ENCODE data around the gene FPR2. TPM values are rescaled to one million over a fixed set of nuclear protein-coding genes. Genes with fewer than 3 reads are reported as not detected.
"Not testable (repeated sequence)": the region's sequence is repeated elsewhere in the genome, so short reads cannot be mapped to it uniquely, and the experiment has no call there.

FPR2 gene
- total RNA-seq, 2 donors from 2014 or later, result not detected

DNA sequence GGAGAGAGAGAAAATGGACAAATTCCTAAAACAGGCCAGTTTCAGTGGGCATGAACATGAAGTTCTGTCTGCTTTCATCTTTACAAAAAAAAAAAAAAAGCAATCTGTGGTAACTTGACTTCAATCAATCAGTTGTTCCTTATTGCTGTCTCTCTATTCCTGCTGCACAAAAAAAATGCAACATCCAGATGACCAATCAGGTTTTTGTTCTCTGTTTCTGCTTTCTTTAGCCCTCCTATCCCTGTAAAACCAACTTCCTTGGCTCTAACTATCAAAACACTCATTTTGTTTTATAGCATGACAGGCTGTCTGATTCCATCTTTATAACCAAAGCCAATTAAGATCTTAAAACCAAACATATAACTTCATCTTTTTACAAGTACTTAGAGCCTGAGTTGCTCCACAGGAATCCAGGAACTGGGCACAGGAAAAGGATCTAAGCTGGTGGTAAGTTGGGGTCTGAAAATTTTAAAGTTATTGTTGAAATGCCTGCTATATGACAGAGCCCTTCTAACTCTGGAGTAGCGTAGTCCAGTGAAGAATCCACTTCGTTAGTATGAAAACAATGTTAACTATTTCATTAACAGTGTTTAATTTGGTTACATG is 34.0 kb downstream of the FPR2 start, which contains the start of gene FPR3:
Gene FPR3 (plus strand): TSS at position 273 of the 606 bp plus-strand sequence. CDS start 28,592 bp downstream, outside the sequence.
- ATAC-seq (replicated peaks in 1 of 2), result no peak
- Mint-ChIP-seq H3K36me3 (ENCODE audit: insufficient read depth in 2 of 2) (peaks cover 3 to 6% of the 10 kb centered on the region in 2 donors), H3K27me3 (ENCODE audit: low read depth) (peaks cover 14% of the 10 kb centered on the region)

DNA sequence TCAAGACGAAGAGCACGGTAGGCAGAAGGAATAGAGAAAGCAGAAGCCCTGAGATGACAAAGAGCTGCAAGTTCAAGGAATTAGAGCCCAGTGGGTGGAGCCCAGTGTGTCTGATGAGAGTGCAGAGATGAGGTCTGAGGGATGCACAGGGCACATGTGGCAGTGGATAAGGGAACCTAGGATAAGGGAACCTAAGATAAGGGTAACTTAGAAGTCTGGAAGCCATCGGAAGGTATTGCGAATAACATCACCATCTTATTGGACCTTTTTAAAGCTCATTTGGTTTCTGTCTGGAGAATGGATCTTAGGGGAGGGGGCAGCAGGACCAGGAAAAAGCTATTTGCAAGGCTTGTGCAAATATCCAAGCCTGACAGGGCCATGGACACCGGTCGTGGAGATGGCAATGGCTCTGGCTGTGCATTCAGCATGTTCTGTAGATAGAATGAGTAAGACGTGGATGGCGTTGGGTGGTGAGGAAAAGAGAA is 35.3 kb downstream of the FPR2 start:
- H3K36me3 Mint-ChIP-seq (ENCODE audit: insufficient read depth in 2 of 2), result peaks cover 5 to 6% of the 10 kb centered on the region in 2 donors
- DNase-seq, result no peak
- H3K4me3 Mint-ChIP-seq, result no peak overlapping the region
- no peak for ATAC-seq (replicated peaks in 1 of 2)
- no peak overlapping the region for H3K27ac Mint-ChIP-seq
- H3K4me1 Mint-ChIP-seq (ENCODE audit: low read depth), result no peaks in the 10 kb centered on the region
- H3K27me3 Mint-ChIP-seq (ENCODE audit: low read depth), result peaks cover 14% of the 10 kb centered on the region
- H3K9me3 Mint-ChIP-seq, result peaks cover 15 to 19% of the 10 kb centered on the region in 2 donors

More for the DNA sequence above, 34.0 kb downstream of the FPR2 start, which contains the start of gene FPR3:
- Mint-ChIP-seq H3K4me3 (no peak within 1 kb of the TSS), H3K4me1 (ENCODE audit: low read depth) (no peaks in the 10 kb centered on the region), H3K27ac (no peak within 1 kb of the TSS), H3K9me3 (peaks cover 14 to 16% of the 10 kb centered on the region in 2 donors)
- DNase-seq, result no peak

DNA sequence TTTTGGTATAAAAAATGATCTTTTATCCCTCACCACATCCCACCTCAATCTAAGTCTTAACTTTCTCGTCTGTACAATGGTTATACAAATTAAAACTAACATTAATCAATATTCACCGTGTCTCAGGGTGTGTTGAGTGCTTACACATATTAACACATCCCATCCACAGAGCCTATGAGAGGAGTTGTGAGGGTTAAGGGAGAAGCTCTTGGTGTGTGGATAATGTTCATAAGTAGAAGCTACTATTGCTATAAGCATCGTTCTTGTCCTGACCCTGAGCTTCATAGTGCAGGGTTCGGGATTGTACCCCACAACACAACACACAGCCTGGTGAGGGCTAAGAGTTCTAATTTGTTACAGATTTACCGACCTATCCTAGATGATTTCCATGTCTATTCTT is 36.5 kb downstream of the FPR2 start:
- H3K27ac Mint-ChIP-seq, result no peak overlapping the region
- H3K4me1 Mint-ChIP-seq (ENCODE audit: low read depth), result no peaks in the 10 kb centered on the region
- peaks cover 5 to 6% of the 10 kb centered on the region in 2 donors for H3K36me3 Mint-ChIP-seq (ENCODE audit: insufficient read depth in 2 of 2)
- no peak overlapping the region for H3K4me3 Mint-ChIP-seq
- ATAC-seq (replicated peaks in 1 of 2) (no peak), DNase-seq (no peak)
- peaks cover 9% of the 10 kb centered on the region for H3K27me3 Mint-ChIP-seq (ENCODE audit: low read depth)
- peaks cover 8 to 16% of the 10 kb centered on the region in 2 donors for H3K9me3 Mint-ChIP-seq

DNA sequence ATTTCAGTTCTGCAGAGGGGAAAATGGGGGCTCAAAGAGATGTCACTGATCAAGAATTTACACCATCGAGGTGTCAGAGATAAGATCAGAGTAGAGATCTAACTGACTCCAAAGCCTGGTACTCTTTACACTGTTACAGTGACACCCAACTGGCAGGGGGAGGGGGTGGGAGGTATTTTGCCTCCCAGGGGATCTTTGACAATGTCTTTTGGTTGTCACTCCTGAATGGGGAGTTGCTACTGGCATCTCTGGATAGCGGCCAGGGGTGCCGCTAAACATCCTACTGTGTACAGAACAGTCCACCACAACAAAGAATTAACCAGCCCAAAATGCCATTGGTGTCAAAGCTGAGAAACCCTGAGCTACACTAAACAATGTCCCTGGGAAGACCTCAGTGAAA is 37.1 kb downstream of the FPR2 start:
- H3K4me3 Mint-ChIP-seq, result no peak overlapping the region
- ATAC-seq (replicated peaks in 1 of 2) (no peak), DNase-seq (no peak)
- no peaks in the 10 kb centered on the region for H3K4me1 Mint-ChIP-seq (ENCODE audit: low read depth)
- H3K9me3 Mint-ChIP-seq, result peaks cover 8 to 16% of the 10 kb centered on the region in 2 donors
- H3K36me3 Mint-ChIP-seq (ENCODE audit: insufficient read depth in 2 of 2), result peaks cover 5 to 6% of the 10 kb centered on the region in 2 donors
- no peak overlapping the region for H3K27ac Mint-ChIP-seq
- peaks cover 9% of the 10 kb centered on the region for H3K27me3 Mint-ChIP-seq (ENCODE audit: low read depth)

DNA sequence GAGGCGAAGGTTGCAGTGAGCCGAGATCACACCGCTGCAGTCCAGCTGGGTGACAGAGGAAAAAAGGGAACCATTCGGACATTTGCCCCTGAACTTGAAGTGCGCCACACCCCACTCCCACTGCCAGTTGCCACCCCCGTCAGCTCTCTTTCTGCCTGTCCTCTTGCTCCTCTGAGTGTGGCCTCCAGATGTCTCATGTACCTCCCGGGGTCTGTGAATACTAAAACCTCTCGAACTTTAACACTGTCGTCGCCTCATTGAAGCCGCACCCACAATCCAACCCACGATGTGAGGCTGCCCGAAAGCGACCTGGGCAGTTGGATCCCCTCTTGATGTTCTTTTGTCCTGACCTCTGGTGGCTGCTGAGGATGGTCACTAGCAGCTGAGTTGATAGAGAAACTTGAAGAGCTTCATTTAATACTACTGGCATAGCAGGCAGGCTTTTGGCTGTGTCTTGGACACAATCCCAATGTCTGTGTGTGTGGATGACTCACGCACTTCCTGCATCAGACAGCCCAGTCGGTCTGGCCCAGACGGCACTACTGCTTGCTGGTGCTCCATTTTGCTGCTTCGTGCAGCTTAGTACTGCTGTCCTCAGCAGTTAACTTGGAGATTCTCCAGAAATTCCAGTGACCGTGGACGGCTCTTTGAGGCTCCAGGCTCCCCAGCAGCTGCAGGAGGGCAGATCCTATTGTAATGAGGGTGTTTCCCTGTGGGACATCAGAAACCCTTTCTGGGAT is 38.2 kb downstream of the FPR2 start:
- Mint-ChIP-seq H3K9me3 (peaks cover 11 to 14% of the 10 kb centered on the region in 2 donors), H3K4me3 (no peak overlapping the region), H3K27me3 (ENCODE audit: low read depth) (peaks cover 9% of the 10 kb centered on the region), H3K4me1 (ENCODE audit: low read depth) (no peaks in the 10 kb centered on the region), H3K36me3 (ENCODE audit: insufficient read depth in 2 of 2) (peaks cover 5 to 6% of the 10 kb centered on the region in 2 donors), H3K27ac (no peak overlapping the region)
- no peak for ATAC-seq (replicated peaks in 1 of 2)
- DNase-seq, result no peak

DNA sequence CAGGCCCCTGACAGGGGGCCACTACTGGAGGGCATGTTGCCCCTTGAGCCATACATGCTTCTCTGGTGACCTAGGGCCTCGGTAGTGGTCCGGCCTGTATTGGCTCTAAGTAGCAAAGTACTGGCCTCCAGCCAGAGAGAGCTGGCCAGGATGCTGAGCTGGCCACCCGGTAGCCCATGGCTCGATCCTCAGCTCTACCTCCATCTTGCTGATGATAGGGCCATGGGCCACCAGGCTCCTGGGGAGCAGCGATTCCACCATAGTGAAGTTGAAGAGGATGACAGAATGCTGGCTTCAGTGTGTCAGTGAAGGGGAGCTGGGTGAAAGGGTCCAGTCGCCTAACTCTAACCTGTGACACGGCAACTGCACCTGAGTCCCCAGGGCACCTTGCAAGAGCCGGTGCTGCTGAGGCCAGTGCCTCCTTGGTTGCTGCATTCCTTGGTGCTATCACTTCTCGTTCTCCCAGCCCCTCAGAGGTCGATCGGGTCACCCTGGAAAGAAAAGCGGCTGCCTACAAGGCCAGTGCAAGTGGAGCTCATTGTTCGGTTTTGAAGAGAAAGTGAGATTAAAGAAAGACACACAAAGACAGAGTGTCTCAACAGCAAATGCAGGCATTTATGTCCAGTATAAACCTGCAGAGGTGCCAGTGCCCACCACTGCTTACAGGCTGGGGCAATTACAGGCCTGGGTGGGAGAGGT is 38.9 kb downstream of the FPR2 start:
- Mint-ChIP-seq H3K36me3 (ENCODE audit: insufficient read depth in 2 of 2) (peaks cover 6 to 7% of the 10 kb centered on the region in 2 donors), H3K4me1 (ENCODE audit: low read depth) (no peaks in the 10 kb centered on the region), H3K27me3 (ENCODE audit: low read depth) (peaks cover 9% of the 10 kb centered on the region), H3K4me3 (no peak overlapping the region), H3K9me3 (peaks cover 11 to 18% of the 10 kb centered on the region in 2 donors), H3K27ac (no peak overlapping the region)
- no peak for DNase-seq
- no peak for ATAC-seq (replicated peaks in 1 of 2)

DNA sequence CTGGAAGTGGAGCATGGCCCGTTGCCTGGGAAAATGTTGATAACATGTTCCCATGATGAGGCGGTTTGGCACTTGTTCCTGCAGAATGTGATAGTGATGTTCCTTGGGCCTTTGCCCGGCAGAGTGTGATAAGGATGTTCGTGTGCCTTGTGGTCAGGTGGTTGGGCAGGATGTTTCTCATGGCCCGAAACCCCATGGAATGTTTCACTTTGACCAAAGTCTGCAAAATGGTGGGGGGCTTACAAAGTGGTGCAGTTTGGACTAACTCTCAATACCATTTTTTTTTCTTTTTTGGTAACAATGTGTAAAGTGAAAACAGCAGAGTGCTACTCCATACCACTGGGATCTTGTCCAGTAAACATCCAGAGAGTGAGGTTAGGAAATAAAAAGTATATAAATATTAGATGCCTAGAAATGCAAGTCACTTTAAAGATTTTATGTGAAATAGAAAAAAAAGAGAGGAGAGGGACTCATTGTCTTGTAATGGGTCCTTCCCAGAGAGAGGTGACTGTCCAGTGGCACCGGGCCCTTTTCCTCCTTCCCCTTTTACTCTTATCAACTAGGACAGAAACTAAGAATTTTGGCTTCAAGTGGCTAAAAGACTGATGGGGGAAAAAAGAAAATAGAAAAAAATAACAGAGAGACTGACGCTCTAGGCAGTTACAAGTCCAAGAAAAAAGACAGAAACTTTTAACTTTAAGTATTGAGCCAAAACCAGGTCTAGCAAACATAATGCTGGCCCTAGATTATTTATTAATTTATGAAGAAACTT is 39.7 kb downstream of the FPR2 start:
- H3K27me3 Mint-ChIP-seq (ENCODE audit: low read depth), result peaks cover 9% of the 10 kb centered on the region
- DNase-seq (no peak), ATAC-seq (replicated peaks in 1 of 2) (no peak)
- no peak overlapping the region for H3K27ac Mint-ChIP-seq
- peaks cover 11 to 18% of the 10 kb centered on the region in 2 donors for H3K9me3 Mint-ChIP-seq
- no peak overlapping the region for H3K4me3 Mint-ChIP-seq
- H3K4me1 Mint-ChIP-seq (ENCODE audit: low read depth), result no peaks in the 10 kb centered on the region
- peaks cover 6 to 7% of the 10 kb centered on the region in 2 donors for H3K36me3 Mint-ChIP-seq (ENCODE audit: insufficient read depth in 2 of 2)

DNA sequence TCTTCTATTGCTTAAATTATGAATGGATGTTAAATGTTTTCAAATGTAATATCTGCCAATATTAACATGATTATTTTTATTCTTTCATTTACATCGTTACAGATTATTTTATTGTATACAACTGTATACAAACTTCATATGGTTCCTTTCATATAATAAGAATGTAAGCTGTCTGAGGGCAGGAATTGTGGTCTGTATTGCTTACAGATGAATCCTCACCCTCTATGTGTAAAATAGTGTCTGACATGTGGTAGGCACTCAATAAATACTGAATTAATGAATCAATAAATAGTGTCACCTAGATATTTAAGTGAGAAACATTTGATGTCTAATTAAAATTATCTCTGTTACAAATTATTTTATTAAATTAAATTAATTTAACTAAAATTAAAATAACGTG is 41.8 kb downstream of the FPR2 start:
- peaks cover 6 to 7% of the 10 kb centered on the region in 2 donors for H3K9me3 Mint-ChIP-seq
- no peaks in the 10 kb centered on the region for H3K27me3 Mint-ChIP-seq (ENCODE audit: low read depth)

DNA sequence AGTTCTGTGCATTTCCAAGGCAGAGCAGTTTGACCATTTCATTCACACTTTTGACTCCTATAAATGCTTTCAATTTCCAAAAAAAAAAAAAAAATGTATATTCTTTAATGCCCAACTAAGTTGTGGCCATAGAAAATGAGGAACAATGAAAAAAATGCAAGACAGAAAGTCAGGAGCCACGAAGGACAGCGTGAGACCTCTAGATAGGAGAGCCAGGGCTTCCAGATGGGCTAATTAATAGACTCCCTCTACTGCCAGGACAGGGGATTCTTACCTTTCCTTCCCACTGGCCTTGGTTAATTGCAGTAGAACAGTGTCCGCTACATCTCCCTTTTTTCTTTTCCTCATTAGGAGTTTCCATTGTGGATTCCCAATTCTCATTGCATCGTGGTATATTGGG is 42.5 kb downstream of the FPR2 start:
- ATAC-seq (replicated peaks in 1 of 2) (no peak), DNase-seq (no peak)
- Mint-ChIP-seq H3K27me3 (ENCODE audit: low read depth) (no peaks in the 10 kb centered on the region), H3K4me3 (no peak overlapping the region), H3K36me3 (ENCODE audit: insufficient read depth in 2 of 2) (peaks cover 0 to 9% of the 10 kb centered on the region in 2 donors), H3K27ac (no peak overlapping the region), H3K4me1 (ENCODE audit: low read depth) (no peaks in the 10 kb centered on the region), H3K9me3 (peaks cover 6% of the 10 kb centered on the region in 2 donors)

More for the DNA sequence above, 41.8 kb downstream of the FPR2 start:
- no peak for ATAC-seq (replicated peaks in 1 of 2)
- H3K36me3 Mint-ChIP-seq (ENCODE audit: insufficient read depth in 2 of 2), result peaks cover 0 to 9% of the 10 kb centered on the region in 2 donors
- H3K4me3 Mint-ChIP-seq, result no peak overlapping the region
- H3K4me1 Mint-ChIP-seq (ENCODE audit: low read depth), result no peaks in the 10 kb centered on the region
- DNase-seq, result no peak
- no peak overlapping the region for H3K27ac Mint-ChIP-seq

DNA sequence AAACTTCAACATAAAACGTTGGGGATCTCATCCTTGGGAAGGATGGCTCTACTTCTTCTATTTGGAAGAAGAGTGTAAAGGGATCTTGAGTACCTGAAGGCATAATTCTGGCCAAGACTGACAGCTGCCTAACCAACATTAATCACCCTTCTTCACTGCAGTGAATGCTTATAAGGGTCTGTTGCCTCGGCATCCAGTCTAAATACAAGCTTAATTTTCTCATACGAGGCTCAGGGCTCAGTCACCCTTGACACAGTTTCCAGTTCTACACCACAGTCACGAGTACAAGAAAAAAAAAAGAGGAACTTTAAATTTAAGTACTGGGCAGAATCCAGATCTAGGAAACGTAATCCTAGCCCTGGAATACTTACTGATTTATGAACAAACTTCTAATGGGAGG is 43.0 kb downstream of the FPR2 start:
- ATAC-seq (replicated peaks in 1 of 2), result no peak
- H3K27me3 Mint-ChIP-seq (ENCODE audit: low read depth), result no peaks in the 10 kb centered on the region
- peaks cover 0 to 9% of the 10 kb centered on the region in 2 donors for H3K36me3 Mint-ChIP-seq (ENCODE audit: insufficient read depth in 2 of 2)
- no peak overlapping the region for H3K4me3 Mint-ChIP-seq
- H3K4me1 Mint-ChIP-seq (ENCODE audit: low read depth), result no peaks in the 10 kb centered on the region
- peaks cover 6% of the 10 kb centered on the region in 2 donors for H3K9me3 Mint-ChIP-seq
- H3K27ac Mint-ChIP-seq, result no peak overlapping the region
- DNase-seq, result no peak

DNA sequence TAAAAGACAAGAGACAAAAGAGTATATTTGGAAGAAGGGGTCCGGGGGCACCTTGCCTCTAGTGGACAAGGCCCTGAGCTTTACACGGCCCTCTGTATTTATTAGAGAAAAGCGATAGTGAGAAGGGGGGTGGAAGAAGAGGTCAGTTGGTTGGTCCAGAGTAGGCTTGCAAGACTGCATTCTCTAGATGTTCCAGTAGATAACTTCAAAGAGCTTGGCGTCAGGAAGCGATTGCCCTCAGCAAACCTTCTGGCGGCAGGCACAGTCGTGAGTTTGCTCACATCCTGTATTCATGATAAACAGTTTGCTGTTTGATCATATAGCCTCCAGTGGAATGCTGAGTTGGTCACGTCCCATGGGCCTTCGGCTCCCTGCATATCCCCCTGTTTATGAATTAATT is 43.8 kb downstream of the FPR2 start:
- ATAC-seq (replicated peaks in 1 of 2); DNase-seq; H3K36me3 Mint-ChIP-seq (ENCODE audit: insufficient read depth in 2 of 2); H3K27me3 Mint-ChIP-seq (ENCODE audit: low read depth); H3K9me3 Mint-ChIP-seq; H3K27ac Mint-ChIP-seq; H3K4me3 Mint-ChIP-seq; H3K4me1 Mint-ChIP-seq (ENCODE audit: low read depth): not testable (repeated sequence)

DNA sequence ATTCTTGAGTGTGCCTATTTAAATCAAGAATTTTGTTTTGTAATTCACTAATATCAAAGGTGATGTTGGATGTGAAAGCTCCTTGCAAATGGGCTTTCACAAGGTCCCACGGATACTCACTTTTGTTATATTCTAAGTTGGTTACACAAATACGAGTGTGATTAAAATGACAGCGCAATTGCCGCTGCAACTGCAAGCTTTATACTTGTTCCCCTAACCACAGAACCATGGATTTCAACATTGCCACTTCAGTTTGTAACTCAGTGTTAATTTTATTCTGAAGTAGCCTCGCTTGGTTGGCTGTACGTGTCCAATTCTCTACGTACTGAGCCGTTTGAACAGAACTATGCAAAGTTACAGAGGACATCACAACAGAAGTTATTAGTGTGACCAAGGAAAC is 44.4 kb downstream of the FPR2 start:
- H3K36me3 Mint-ChIP-seq (ENCODE audit: insufficient read depth in 2 of 2); H3K4me1 Mint-ChIP-seq (ENCODE audit: low read depth); H3K27me3 Mint-ChIP-seq (ENCODE audit: low read depth); ATAC-seq (replicated peaks in 1 of 2); H3K4me3 Mint-ChIP-seq; H3K27ac Mint-ChIP-seq; DNase-seq; H3K9me3 Mint-ChIP-seq: not testable (repeated sequence)
